Measurements from ENCODE around the gene SLC17A1.

DNA sequence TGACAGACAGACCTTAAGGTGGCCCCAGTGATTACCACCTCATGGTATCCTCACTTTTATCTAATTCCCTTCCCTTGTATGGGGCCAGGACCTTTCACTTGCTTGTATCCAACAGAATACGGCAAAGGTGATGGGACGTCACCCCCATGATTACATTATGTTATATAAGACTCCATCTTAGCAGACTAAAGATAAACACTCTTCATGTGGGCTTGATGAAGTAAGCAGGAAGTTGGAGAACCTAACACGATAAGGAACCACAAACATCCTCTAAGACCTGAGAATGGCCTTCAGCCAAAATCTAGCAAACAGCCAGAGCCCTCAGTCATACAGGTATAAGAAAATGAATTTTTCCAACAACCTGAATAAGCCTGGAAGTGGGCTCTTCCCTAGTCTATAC is 34.2 kb upstream of the SLC17A1 start:
- TF ChIP-seq CTCF (IDR thresholded peaks at IDR 0.05) (no peak), POLR2A (IDR thresholded peaks at IDR 0.05) (no peak)

All from right lobe of liver (tissue), 4 donors.